HG03457 (cell line): ENCODE results near the gene MAML2.

ENCODE experiments used
- ATAC-seq: cut with Tn5 transposase; IDR thresholded peaks from one replicate; pipeline ENCODE4 v1.9.1; 2021; ENCODE audit warnings: moderate number of reproducible peaks; ENCODE audit not compliant: unreplicated experiment

Gene MAML2

GRCh38 chr11:96215826-96216225 lies 127.2 kb downstream of the MAML2 start:
- ATAC-seq = no peak

- ATAC-seq = peak; percentile 80
Observed at GRCh38 chr11:96215110-96215782, 127.7 kb downstream of the MAML2 start.

GRCh38 chr11:96214777-96215109 lies 128.3 kb downstream of the MAML2 start:
- ATAC-seq = no peak

GRCh38 chr11:96213500-96213899 lies 129.5 kb downstream of the MAML2 start:
- ATAC-seq = no peak

- ATAC-seq = no peak
Observed at GRCh38 chr11:96211436-96211835, 131.6 kb downstream of the MAML2 start.

- ATAC-seq = no peak
Observed at GRCh38 chr11:96207459-96208449, 135.2 kb downstream of the MAML2 start.

- no peak for ATAC-seq
Observed at GRCh38 chr11:96206955-96207354, 136.0 kb downstream of the MAML2 start.

- no peak for ATAC-seq
Observed at GRCh38 chr11:96205460-96205809, 137.6 kb downstream of the MAML2 start.

GRCh38 chr11:96204721-96205459 lies 138.1 kb downstream of the MAML2 start:
- ATAC-seq = no peak

- no peak for ATAC-seq
Observed at GRCh38 chr11:96204366-96204659, 138.7 kb downstream of the MAML2 start.

GRCh38 chr11:96203567-96204365 lies 139.2 kb downstream of the MAML2 start:
- ATAC-seq = no peak

- ATAC-seq = no peak
Observed at GRCh38 chr11:96200243-96200642, 142.8 kb downstream of the MAML2 start.

- ATAC-seq = no peak
Observed at GRCh38 chr11:96199563-96200025, 143.4 kb downstream of the MAML2 start.

- peak; percentile 52 for ATAC-seq
Observed at GRCh38 chr11:96197801-96198701, 144.9 kb downstream of the MAML2 start.

GRCh38 chr11:96197103-96197502 lies 145.9 kb downstream of the MAML2 start:
- ATAC-seq = no peak

- no peak for ATAC-seq
Observed at GRCh38 chr11:96196181-96196662, 146.8 kb downstream of the MAML2 start.

GRCh38 chr11:96195671-96196070 lies 147.3 kb downstream of the MAML2 start:
- ATAC-seq = no peak

GRCh38 chr11:96194581-96195374 lies 148.2 kb downstream of the MAML2 start:
- no peak for ATAC-seq
